Uterus (tissue), 2 donors: ENCODE measurements around the gene PPP2R2C.

Experiments
- CTCF ChIP-seq, 4 experiments: fragments of 200-600 bp in 2 of 4; fragments of 450-650 bp in 2 of 4; sonication (generic) in 2 of 4; IDR thresholded peaks; one replicate each; pipeline ENCODE4 v1.5.1; 2016 to 2019; ENCODE audit warnings: antibody characterized with exemption in 4 of 4, mild to moderate bottlenecking in 2 of 4, moderate library complexity in 1 of 4
- POLR2A ChIP-seq, 2 donors: fragments of 450-650 bp; IDR thresholded peaks; one replicate each; pipeline ENCODE4 v1.6.1; 2016; ENCODE audit warnings: antibody characterized with exemption in 2 of 2, mild to moderate bottlenecking in 1 of 2, moderate library complexity in 1 of 2

GRCh38 chr4:6446538-6447451 is 25.6 kb downstream of the PPP2R2C start:
- no peak for TF ChIP-seq CTCF (IDR thresholded peaks at IDR 0.05)
- TF ChIP-seq POLR2A (IDR thresholded peaks at IDR 0.05): no peak
